Activated CD8-positive, alpha-beta memory T cell treated with anti-CD3 and anti-CD28 coated beads, Interleukin-2, amount 50 U/mL, for 1 hour (primary cell): ENCODE data around the gene BLOC1S5.
"Not testable (repeated sequence)": the region's sequence is repeated elsewhere in the genome, so short reads cannot be mapped to it uniquely, and the experiment has no call there.

Source experiments
- DNase-seq: peaks from one replicate; pipeline ENCODE4 v3.0.0-alpha.2; 2020; ENCODE audit errors: extremely low read depth

Gene BLOC1S5

GRCh38 chr6:8082572-8082953, 18.4 kb upstream of the BLOC1S5 start:
- DNase-seq, result no peak

DNA sequence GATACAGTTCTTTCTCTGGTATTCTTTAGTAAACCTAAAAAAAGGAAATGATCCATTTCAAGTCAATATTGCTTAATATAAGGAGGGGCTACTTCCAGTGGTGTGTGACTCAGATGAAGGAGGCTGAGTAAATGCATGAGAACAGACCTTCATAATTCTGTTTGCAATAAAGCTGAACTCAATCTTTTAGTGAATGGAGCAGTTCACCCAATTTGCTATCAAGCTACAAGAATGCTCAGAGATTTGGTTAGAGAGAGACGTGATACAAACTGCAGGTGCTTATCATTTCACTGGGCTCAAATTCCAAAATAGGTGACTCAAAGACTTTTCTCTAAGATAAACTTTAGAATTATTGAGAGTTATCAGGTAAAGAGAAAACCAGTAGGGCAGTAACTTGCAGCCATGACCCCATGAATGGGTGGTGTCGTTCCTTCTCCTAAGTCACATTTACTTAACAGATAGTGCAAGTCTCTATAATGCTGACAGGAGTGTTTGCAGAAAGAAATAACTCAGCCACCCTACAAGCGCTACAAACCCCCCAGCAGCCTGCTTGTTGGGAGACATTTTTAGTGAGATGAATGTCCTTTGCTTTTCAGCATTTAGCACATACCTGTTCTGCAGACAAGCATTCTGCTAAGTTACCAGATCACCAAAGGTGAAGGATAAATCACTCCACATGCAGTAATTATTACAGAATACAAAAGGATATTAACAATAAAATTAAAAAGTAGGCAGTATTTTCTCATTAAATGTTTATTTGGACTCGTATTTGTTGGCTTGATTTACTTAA, 16.4 kb upstream of the BLOC1S5 start:
- no peak for DNase-seq

DNA sequence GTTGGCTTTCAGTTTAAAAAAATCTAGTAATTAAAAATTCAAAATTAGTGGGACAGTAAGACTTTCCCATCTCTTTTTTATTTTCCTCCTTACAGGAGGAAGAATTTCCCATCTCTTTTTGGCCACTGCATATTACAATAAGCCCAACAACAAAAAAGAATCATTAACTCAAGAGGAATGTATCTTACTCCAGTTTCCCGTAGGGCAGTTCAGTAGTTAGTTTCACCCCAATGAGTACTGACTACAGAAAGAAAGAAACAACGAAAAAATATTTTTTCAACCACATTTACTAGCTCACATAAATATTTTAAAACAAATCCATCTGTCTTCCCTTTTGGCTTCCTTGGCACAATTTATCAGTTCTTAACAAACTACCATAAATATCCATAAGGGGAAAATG, 14.9 kb upstream of the BLOC1S5 start:
- DNase-seq, result no peak

DNA sequence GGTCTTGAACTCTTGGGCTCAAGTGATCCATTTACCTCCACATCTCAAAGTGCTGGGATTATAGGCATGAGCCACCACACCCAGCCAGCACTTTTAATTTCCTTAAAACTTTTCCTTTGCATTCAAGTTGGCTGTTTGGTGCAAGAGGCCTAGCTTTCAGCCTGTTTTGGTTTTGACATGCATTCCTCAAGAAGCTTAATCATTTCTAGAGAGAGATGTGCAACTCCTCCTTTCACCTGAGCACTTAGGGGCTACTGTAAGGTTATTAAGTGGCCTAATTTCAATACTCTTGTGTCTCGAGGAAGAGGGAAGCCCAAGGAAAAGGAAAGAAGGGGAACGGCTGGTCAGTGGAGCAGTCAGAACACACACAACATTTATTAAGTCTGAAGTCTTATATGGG, 13.8 kb upstream of the BLOC1S5 start:
- no peak for DNase-seq

GRCh38 chr6:8075704-8076103, 11.5 kb upstream of the BLOC1S5 start:
- DNase-seq, result no peak

DNA sequence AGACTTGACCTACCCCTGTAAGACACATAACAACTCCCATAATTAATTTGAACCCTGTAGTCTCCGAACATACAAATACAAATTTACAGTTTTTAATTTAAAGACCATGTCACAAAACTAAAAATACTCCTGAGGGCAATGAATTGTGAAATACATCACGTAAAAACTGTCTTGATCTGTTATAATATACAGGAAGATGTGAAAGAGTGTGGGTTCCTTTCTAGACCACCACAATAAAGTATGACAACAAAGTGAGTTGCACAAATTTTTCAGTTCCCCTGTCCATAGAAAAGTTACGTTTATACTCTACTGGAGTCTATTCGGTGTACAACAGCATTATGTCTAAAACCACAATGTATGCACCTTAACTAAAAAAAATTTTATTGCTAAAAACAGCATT, 11.0 kb upstream of the BLOC1S5 start:
- DNase-seq, result no peak

DNA sequence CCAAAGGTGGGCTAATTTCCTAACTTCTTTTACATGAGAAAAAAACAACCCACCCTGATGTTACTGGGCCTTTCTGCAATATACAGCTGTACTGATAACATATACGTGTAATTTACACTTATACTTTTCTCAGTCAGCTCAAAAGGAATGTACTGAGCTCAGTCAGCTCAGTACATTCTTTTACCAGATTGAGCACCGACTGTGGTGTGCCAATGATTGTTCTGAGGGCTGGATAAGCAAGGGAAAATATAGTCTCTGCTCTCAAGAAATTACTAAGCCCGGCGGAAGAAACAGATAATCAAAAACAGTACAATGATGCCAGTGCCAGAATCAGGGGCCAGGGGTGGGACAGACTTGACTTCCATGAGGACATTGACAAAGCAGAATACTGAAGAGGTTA, 10.0 kb upstream of the BLOC1S5 start:
- no peak for DNase-seq

GRCh38 chr6:8073758-8074157, 9.6 kb upstream of the BLOC1S5 start:
- DNase-seq, result no peak

DNA sequence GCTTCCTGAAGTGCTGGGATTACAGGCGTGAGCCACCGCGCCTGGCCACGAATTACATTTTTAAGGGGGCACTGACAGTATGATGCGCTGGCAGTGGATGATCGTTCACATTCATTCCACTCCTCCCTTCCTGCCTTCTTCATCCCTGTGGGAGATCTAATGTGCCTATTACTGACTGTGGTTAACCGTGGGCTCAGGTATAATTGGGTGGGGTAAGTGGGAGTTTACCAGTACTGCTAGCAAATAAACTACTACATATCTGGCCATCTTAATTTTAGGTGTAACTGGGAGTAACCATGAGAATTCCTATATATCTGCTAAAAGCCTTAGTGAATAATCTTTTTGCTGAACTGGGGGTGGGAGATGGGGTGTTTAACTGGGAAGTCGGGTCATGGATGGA, 6.5 kb upstream of the BLOC1S5 start:
- no peak for DNase-seq

GRCh38 chr6:8069631-8070284, 5.6 kb upstream of the BLOC1S5 start:
- no peak for DNase-seq

- no peak for DNase-seq
Observed at GRCh38 chr6:8069151-8069550, 5.0 kb upstream of the BLOC1S5 start.

DNA sequence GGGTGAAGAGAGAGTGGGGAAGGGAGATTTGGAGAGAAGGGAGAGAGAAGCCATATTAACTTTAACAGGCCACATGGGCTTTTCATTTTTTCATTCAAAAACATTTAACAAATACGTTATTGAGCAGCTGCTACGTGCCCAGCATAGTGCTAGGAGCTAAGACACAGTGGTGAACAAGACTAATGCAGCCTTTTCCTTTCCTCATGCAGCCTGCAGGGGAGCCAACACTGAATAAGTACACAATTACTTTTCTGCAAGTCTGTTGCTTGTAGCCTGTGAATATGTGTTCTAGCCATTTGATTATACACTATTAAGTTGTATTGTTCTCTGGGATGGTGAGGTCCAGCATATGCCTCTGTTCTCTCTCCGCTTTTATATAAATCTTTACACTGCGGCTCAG, 1.9 kb upstream of the BLOC1S5 start:
- no peak for DNase-seq

GRCh38 chr6:8065519-8065911, 1.3 kb upstream of the BLOC1S5 start:
- no peak for DNase-seq

DNA sequence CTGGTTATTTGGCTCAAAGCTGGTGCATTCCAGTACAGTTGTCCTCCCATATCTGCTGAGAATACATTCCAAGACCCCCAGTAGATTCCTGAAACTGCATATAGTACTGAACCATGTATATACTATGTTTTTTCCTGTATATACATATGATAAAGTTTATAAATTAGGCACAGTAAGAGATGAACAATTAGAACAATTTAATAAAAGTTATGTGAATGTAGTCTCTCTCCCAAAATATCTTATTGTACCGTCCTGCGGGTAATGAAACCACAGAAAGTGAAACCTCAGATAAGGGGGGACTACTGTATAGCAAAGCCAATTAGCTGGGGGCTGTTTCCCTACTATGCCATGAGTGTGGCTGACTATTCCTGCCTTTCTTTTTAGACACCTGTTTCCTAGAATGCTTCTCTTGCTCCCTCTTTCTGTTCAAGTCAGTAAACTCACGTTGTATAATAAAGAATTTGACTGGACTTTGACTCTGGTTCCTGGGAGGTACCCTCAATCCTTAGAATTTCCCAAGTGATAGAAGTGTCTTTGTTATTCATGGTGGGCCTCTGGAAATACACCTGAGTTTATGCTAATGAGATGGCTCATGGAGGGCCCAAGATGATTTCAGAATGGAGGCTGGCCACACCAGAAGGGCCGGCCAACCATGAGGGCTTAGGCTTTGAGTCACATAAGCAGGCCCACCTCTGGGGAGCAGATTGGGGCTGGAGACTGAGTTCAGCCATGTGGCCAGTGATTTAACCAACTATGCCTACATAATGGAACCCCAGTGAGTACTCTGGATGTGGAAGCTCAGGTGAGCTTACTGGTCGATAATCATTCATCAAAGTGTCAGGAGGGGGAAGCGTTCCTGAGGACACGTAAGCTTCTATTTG, 689 bp upstream of the BLOC1S5 start:
- DNase-seq, result no peak

DNA sequence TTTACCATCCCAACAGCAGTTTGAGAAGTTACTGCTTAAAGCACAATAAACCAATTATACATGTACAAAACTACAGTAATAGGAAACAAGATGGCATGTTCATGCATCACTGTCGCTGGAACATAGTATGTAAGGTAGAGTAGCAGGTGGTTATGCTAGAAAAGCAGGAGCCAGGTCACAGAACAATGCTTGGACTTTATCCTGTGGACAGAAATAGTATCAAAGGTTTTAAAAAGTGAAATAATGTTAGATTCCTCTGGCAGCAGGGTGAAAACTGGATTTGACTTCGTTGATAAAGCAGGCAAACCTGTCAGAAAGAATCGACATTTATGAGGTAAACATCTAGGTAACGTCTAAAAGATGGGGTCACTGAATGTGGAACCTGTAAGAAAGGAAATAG, 2.5 kb downstream of the BLOC1S5 start:
- DNase-seq, result no peak

GRCh38 chr6:8060346-8060745, 3.8 kb downstream of the BLOC1S5 start:
- no peak for DNase-seq

DNA sequence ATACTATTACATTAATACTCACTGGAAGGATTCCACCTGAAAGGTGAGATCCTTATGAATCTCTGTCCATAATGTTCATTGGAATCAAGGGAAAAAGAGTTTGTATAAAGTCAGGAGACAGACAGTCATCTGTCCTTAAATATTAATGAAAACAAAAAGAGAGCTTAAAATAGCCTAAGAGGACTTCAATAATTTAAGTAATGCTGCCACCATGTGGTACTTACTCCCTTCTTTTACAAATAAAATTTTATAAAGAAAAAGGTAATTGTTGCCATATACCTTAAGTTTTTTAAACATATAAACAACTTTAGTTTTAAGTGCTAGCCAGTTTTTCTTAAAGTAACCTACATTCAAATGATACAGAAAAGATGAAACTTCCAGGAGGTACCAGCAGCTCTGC, 5.1 kb downstream of the BLOC1S5 start:
- DNase-seq, result no peak

GRCh38 chr6:8057793-8058192, 6.4 kb downstream of the BLOC1S5 start:
- no peak for DNase-seq

GRCh38 chr6:8057263-8057662, 6.9 kb downstream of the BLOC1S5 start:
- DNase-seq, result no peak

GRCh38 chr6:8054276-8054675, 9.9 kb downstream of the BLOC1S5 start:
- no peak for DNase-seq

DNA sequence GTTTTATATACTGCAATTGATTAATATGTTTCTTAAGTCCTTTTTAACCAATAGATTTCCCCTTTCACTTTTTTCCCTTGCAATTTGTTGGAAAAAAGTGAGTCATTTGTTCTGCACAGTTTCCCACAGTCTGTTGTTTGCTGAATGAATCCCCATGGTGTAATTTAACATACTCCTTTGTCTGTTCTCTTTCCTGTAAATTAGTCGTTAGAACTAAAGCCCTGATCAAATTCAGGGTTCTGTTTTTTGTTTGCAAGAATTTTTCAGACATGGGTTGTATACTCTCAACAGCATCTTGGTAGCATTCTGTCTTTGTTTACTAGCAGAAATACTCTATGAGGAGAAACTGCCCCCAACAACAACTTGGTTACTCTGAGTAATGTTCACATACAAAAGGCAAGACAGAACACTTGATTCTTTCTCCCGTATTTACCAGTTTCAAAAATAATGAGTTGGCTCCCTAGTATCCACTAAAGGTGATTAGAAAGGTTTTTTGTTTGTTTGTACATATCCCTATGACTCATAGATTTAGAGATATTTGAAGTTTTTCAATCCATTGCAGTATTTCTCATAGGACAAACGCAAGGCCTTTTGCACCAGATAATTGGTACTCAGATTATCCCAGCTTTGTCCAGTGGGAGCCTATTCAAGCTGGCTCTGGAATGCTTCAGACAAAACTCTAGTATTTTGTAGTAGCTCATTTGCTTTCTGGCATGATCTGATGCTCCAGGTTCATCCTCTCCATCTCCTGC, 16.5 kb downstream of the BLOC1S5 start:
- no peak for DNase-seq

- DNase-seq, result not testable (repeated sequence)
Observed at GRCh38 chr6:8045769-8046168, 18.4 kb downstream of the BLOC1S5 start.
